ENCODE results near the gene LRRC8E.

- TF ChIP-seq, protein P1, sequence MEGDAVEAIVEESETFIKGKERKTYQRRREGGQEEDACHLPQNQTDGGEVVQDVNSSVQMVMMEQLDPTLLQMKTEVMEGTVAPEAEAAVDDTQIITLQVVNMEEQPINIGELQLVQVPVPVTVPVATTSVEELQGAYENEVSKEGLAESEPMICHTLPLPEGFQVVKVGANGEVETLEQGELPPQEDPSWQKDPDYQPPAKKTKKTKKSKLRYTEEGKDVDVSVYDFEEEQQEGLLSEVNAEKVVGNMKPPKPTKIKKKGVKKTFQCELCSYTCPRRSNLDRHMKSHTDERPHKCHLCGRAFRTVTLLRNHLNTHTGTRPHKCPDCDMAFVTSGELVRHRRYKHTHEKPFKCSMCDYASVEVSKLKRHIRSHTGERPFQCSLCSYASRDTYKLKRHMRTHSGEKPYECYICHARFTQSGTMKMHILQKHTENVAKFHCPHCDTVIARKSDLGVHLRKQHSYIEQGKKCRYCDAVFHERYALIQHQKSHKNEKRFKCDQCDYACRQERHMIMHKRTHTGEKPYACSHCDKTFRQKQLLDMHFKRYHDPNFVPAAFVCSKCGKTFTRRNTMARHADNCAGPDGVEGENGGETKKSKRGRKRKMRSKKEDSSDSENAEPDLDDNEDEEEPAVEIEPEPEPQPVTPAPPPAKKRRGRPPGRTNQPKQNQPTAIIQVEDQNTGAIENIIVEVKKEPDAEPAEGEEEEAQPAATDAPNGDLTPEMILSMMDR (conservative IDR thresholded peaks at IDR 0.05; ENCODE audit: low read depth, low read length) = no peak
- no peak for TF ChIP-seq EZH2 (IDR thresholded peaks at IDR 0.05; ENCODE audit: borderline replicate concordance, low read depth, low read length, poor library complexity, severe bottlenecking)
These were observed 734 bp upstream of the LRRC8E start for GRCh38 chr19:7887408-7888144.

All from A673 (cell line).